NOMO-1 (cell line): ENCODE results near the gene TRIM27.
"Not testable (repeated sequence)": the region's sequence is repeated elsewhere in the genome, so short reads cannot be mapped to it uniquely, and the experiment has no call there.

ENCODE experiments used
- DNase-seq, 2 experiments: peaks; one replicate each; lab custom pipeline; 2025; ENCODE audit not compliant: unreplicated experiment in 2 of 2; lab: John Stamatoyannopoulos, UW

The TRIM27 gene

GRCh38 chr6:28900577-28901256, 23.1 kb downstream of the TRIM27 start:
- DNase-seq = peak; percentile 30 to 79

GRCh38 chr6:28898710-28898965, 25.1 kb downstream of the TRIM27 start:
- DNase-seq = no peak

- peak in 1 of 2 experiments; percentile 48 for DNase-seq
These were observed 26.4 kb downstream of the TRIM27 start for GRCh38 chr6:28897369-28897745.

GRCh38 chr6:28896505-28897368, 27.0 kb downstream of the TRIM27 start:
- peak; percentile 35 to 51 for DNase-seq

- peak; percentile 85 to 92 for DNase-seq
These were observed 28.5 kb downstream of the TRIM27 start for GRCh38 chr6:28895131-28895812.

GRCh38 chr6:28893172-28893799, 30.5 kb downstream of the TRIM27 start:
- DNase-seq = no peak

GRCh38 chr6:28892525-28892924, 31.3 kb downstream of the TRIM27 start:
- DNase-seq = no peak

- no peak for DNase-seq
These were observed 35.8 kb downstream of the TRIM27 start for GRCh38 chr6:28887796-28888496.

- no peak for DNase-seq
These were observed 37.7 kb downstream of the TRIM27 start for GRCh38 chr6:28886079-28886439.

GRCh38 chr6:28884423-28885131, 39.2 kb downstream of the TRIM27 start:
- peak; percentile 48 to 69 for DNase-seq

GRCh38 chr6:28880894-28881780, 42.6 kb downstream of the TRIM27 start:
- peak; percentile 60 for DNase-seq

- no peak for DNase-seq
These were observed 43.3 kb downstream of the TRIM27 start for GRCh38 chr6:28880519-28880893.

GRCh38 chr6:28876710-28877109, 47.1 kb downstream of the TRIM27 start:
- DNase-seq = no peak

- DNase-seq = no peak
These were observed 48.5 kb downstream of the TRIM27 start for GRCh38 chr6:28875191-28875747.

- not testable (repeated sequence) for DNase-seq
These were observed 51.5 kb downstream of the TRIM27 start for GRCh38 chr6:28872157-28872817.

GRCh38 chr6:28871335-28872156, 52.2 kb downstream of the TRIM27 start:
- DNase-seq = no peak

- DNase-seq = no peak
These were observed 54.9 kb downstream of the TRIM27 start for GRCh38 chr6:28868873-28869272.

- peak in 1 of 2 experiments; percentile 55 for DNase-seq
These were observed 56.7 kb downstream of the TRIM27 start for GRCh38 chr6:28867086-28867409.
